T-helper 2 cell treated with Interferon-gamma antibody and Interleukin-4, amounts not matched to agents 5 μg/mL and 100 μg/mL, for 36 hours (primary cell): ENCODE results near the gene TSR3.
A peak's percentile ranks its signal among the peaks of the same experiment; 100 is the strongest.

Experiments
- DNase-seq: peaks from one replicate; pipeline ENCODE4 v3.0.0; 2021; ENCODE audit warnings: low spot score
- H3K27ac Mint-ChIP-seq: one replicate; pipeline ENCODE4 v1.8.0; 2021; ENCODE audit warnings: mild to moderate bottlenecking, mixed read lengths
- H3K27me3 Mint-ChIP-seq: one replicate; pipeline ENCODE4 v1.8.0; 2021; ENCODE audit warnings: low read depth, mixed read lengths
- H3K36me3 Mint-ChIP-seq: one replicate; pipeline ENCODE4 v1.8.0; 2021; ENCODE audit warnings: low read depth, mixed read lengths
- H3K4me1 Mint-ChIP-seq: one replicate; pipeline ENCODE4 v1.8.0; 2021; ENCODE audit warnings: low read depth, mixed read lengths
- H3K4me3 Mint-ChIP-seq: one replicate; pipeline ENCODE4 v1.8.0; 2022; ENCODE audit warnings: mild to moderate bottlenecking, moderate library complexity, mixed read lengths
- H3K9me3 Mint-ChIP-seq: one replicate; pipeline ENCODE4 v1.8.0; 2021; ENCODE audit warnings: mixed read lengths

Gene TSR3

DNA sequence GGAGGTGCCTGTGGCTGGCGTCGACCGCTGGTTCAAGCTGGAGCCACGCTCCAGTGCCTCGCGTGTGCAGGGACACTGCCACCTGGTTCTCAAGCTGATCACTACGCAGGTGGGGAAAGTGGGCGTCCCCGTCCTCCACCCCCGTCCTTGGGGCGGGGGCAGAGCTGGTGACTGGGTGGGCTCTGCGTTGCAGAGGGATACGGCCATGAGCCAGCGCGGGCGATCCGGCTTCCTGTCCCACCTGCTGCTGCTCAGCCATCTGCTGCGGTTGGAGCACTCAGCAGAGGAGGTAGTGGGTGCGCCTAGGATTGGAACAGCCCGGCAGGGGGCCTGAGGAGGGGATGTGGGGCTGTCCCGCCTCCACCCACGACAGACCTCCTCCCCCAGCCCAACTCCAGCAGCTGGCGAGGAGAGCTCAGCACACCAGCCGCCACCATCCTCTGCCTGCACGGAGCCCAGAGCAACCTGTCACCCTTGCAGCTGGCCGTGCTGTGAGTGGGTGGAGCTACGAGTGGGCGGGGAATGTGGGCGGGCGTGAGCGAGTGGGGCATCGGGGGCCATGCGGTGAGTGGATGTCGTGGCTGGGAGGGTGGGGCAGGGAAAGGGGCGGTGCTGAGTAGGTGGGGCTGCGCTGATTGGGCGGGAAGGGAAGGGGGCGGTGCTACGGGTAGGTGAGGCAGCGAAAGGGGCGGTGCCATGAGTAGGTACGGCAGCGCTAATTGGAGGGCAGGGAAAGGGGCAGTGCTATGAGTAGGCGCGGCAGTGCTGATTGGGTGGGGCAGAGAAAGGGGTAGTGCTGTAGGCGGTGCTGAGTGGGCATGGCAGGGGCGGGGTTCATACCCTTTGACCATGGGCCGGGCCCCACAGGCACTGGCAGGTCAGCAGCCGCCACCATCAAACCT, 8.9 kb downstream of the TSR3 start:
- no peaks in the 10 kb centered on the region for H3K27me3 Mint-ChIP-seq
- no peaks in the 10 kb centered on the region for H3K36me3 Mint-ChIP-seq
- peak overlapping the region; percentile 53 for H3K27ac Mint-ChIP-seq
- peak; percentile 81 for DNase-seq
- H3K9me3 Mint-ChIP-seq = no peaks in the 10 kb centered on the region
- H3K4me1 Mint-ChIP-seq = peaks cover 9% of the 10 kb centered on the region
- peak overlapping the region; percentile 76 for H3K4me3 Mint-ChIP-seq

GRCh38 chr16:1341495-1342420, 9.9 kb downstream of the TSR3 start:
- H3K9me3 Mint-ChIP-seq = no peaks in the 10 kb centered on the region
- H3K4me1 Mint-ChIP-seq = peaks cover 9% of the 10 kb centered on the region
- H3K27ac Mint-ChIP-seq = no peak overlapping the region
- no peak for DNase-seq
- H3K36me3 Mint-ChIP-seq = no peaks in the 10 kb centered on the region
- no peaks in the 10 kb centered on the region for H3K27me3 Mint-ChIP-seq
- H3K4me3 Mint-ChIP-seq = peak overlapping the region; percentile 76

GRCh38 chr16:1340730-1341494, 10.8 kb downstream of the TSR3 start:
- H3K27ac Mint-ChIP-seq = no peak overlapping the region
- no peaks in the 10 kb centered on the region for H3K36me3 Mint-ChIP-seq
- no peak overlapping the region for H3K4me3 Mint-ChIP-seq
- no peak for DNase-seq
- peaks cover 9% of the 10 kb centered on the region for H3K4me1 Mint-ChIP-seq
- no peaks in the 10 kb centered on the region for H3K9me3 Mint-ChIP-seq
- peaks cover 4% of the 10 kb centered on the region for H3K27me3 Mint-ChIP-seq

DNA sequence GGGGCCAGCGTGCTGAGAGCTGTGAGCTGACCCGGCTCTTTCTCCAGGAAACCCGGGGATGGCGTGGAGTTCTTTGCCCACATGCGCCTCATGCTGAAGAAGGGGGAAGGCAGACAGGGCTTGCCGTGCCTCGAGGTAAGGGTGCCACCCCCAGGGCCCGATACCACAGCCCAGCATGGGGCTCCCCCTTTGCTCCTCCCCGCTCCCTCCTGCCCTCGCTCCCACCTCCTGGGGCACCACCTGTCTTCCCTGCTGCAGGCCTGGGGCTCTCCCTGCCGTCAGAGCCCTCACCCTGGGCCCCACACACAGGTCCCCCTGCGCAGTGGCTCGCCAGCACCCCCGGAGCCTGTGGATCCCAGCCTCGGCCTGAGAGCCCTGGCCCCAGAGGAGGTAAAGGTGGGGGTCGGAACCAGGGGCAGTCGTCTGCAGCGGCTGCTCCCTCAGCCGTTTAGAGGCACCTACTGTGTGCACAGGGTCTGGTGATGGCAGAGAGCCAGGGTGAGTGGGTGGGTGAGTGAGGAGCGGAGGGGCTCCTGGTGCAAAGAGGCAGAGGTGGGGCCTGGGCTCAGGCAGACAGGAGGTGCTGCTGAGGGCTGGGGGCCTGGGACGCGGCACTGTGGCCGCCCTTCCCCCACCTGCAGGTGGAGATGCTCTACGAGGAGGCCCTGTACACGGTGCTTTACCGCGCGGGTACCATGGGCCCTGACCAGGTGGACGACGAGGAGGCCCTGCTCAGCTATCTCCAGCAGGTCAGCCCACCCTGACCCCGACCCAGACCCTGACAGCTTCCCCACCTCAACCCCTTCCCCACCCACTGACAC, 12.6 kb downstream of the TSR3 start:
- Mint-ChIP-seq H3K4me3 (no peak overlapping the region), H3K27me3 (peaks cover 17% of the 10 kb centered on the region), H3K9me3 (no peaks in the 10 kb centered on the region), H3K4me1 (peaks cover 9% of the 10 kb centered on the region), H3K36me3 (no peaks in the 10 kb centered on the region), H3K27ac (no peak overlapping the region)
- no peak for DNase-seq

- Mint-ChIP-seq H3K4me1 (peaks cover 6% of the 10 kb centered on the region), H3K9me3 (no peaks in the 10 kb centered on the region), H3K36me3 (no peaks in the 10 kb centered on the region), H3K4me3 (no peak overlapping the region), H3K27ac (no peak overlapping the region), H3K27me3 (peaks cover 17% of the 10 kb centered on the region)
- no peak for DNase-seq
These were observed 13.5 kb downstream of the TSR3 start for GRCh38 chr16:1338119-1338730.

GRCh38 chr16:1337486-1337885, 14.2 kb downstream of the TSR3 start:
- H3K9me3 Mint-ChIP-seq = no peaks in the 10 kb centered on the region
- DNase-seq = no peak
- no peak overlapping the region for H3K27ac Mint-ChIP-seq
- H3K27me3 Mint-ChIP-seq = peaks cover 20% of the 10 kb centered on the region
- H3K4me1 Mint-ChIP-seq = peaks cover 3% of the 10 kb centered on the region
- H3K36me3 Mint-ChIP-seq = no peaks in the 10 kb centered on the region
- no peak overlapping the region for H3K4me3 Mint-ChIP-seq

DNA sequence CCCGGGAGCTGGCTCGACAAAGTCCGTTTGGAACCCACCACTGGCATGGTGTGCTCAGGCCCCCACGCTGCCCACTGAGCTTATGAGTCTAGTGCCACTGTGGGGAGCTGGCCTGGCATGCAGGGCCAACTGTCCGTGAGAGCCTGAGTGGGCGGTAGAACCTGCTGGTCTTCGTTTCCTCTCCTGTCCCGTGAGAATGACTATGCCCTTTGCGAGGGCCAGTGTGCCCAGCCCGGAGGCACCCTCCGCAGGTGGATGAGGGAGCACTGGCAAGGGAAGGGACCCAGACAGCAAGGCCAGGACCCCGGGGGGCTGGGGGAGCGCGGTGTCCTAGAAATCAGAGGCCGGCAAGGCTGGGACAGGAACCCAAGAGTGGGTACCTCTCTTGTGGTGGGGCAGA, 15.1 kb downstream of the TSR3 start:
- no peaks in the 10 kb centered on the region for H3K36me3 Mint-ChIP-seq
- H3K27me3 Mint-ChIP-seq = peaks cover 26% of the 10 kb centered on the region
- no peak for DNase-seq
- no peak overlapping the region for H3K27ac Mint-ChIP-seq
- no peak overlapping the region for H3K4me3 Mint-ChIP-seq
- no peaks in the 10 kb centered on the region for H3K9me3 Mint-ChIP-seq
- peaks cover 8% of the 10 kb centered on the region for H3K4me1 Mint-ChIP-seq

- Mint-ChIP-seq H3K36me3 (no peaks in the 10 kb centered on the region), H3K9me3 (no peaks in the 10 kb centered on the region), H3K27ac (no peak overlapping the region), H3K4me3 (no peak overlapping the region), H3K4me1 (peaks cover 12% of the 10 kb centered on the region), H3K27me3 (peaks cover 31% of the 10 kb centered on the region)
- DNase-seq = no peak
These were observed 15.7 kb downstream of the TSR3 start for GRCh38 chr16:1335996-1336395.

DNA sequence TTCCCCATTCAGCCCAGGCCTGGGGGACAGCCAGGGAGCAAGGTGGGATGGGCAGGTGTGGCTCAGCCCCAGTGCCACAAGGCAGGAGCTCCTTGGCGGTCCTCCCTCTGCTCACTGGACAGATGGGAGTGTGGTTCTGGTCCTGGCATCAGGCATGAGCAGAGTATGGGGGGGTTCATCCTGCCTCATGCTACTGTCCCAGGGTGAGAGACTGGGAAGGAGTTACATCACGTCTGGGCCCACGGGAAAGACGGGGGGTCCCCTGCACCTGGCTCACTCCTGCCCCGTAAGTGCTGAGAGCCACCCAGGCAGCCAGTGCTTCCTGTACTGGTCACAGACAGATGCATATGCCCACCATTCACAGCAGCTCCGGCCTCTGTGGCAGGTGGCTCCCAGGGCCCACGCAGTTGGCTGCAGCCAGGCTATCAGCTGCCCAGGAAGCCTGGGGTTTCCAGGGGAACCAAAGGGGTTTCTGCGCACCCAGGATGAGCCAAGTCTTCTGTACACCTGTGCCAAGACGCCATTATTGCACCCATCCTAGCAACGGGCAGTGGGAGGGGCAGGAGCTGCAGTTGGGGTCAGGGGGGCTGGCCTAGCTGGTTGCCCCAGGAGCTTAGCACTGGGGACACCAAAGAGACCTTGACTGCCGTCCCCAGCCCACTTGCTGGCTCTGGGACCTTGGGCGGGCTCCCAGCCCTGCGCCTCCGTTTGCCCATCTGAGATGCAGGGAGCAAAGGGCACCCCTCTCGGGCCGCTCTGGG, 16.3 kb downstream of the TSR3 start:
- Mint-ChIP-seq H3K4me1 (peaks cover 12% of the 10 kb centered on the region), H3K27ac (no peak overlapping the region), H3K4me3 (no peak overlapping the region), H3K27me3 (peaks cover 31% of the 10 kb centered on the region), H3K36me3 (no peaks in the 10 kb centered on the region), H3K9me3 (no peaks in the 10 kb centered on the region)
- DNase-seq = no peak

GRCh38 chr16:1334739-1335138, 16.9 kb downstream of the TSR3 start:
- H3K4me3 Mint-ChIP-seq = no peak overlapping the region
- peaks cover 12% of the 10 kb centered on the region for H3K4me1 Mint-ChIP-seq
- no peaks in the 10 kb centered on the region for H3K36me3 Mint-ChIP-seq
- peaks cover 31% of the 10 kb centered on the region for H3K27me3 Mint-ChIP-seq
- no peak for DNase-seq
- H3K9me3 Mint-ChIP-seq = no peaks in the 10 kb centered on the region
- no peak overlapping the region for H3K27ac Mint-ChIP-seq

DNA sequence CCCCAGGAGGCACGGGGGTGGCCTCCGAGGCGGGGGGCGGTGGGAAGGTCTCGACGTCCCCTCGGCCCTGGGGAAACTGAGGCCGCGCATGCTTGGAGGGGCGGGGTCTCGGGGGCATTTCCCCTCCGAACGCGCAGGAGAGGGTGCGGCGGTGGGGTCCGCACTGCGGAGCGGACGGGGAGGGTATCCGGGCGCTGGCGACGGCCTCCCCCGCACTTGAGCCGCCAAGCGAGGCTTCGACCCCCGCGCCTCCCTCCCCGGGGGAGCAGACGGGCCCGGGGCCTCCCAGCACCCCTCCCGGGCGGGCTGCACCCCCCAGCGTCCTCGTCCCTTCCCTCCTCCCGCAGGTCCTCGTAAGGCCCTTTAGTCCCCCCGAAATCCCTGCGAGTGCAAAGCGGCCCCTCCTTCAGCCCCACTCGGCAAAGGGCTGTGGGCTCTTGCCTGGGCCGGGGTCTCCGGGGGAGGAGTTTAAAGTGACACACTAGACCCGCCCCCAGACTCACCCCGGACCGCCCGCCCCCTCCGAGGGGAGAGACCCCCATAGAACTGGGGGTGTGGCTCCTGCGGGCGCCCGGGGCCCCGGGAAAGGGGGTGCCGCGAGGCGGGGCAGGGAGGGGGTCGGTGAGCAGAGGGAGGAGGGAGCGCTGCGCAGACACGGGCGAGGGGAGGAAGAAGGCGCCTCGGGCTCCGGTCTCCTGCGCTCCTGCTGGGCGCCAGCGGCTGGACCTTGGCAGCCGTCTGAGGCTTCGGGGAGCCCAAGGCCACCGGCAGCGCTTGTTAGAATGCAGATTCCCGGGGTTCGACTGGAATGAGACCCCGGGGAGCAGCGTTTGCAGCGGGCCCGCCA, 17.6 kb downstream of the TSR3 start:
- peaks cover 31% of the 10 kb centered on the region for H3K27me3 Mint-ChIP-seq
- H3K9me3 Mint-ChIP-seq = no peaks in the 10 kb centered on the region
- no peak overlapping the region for H3K27ac Mint-ChIP-seq
- no peaks in the 10 kb centered on the region for H3K36me3 Mint-ChIP-seq
- DNase-seq = no peak
- H3K4me1 Mint-ChIP-seq = peaks cover 12% of the 10 kb centered on the region
- H3K4me3 Mint-ChIP-seq = no peak overlapping the region
